GM18526 (cell line): ENCODE results near the gene SNX25.

Experiments
- POLR2A ChIP-seq: IDR thresholded peaks from 3 replicates; pipeline ENCODE4 v1.6.1; 2011; ENCODE audit not compliant: insufficient read length; ENCODE audit errors: extremely low read depth

SNX25 gene

GRCh38 chr4:185270885-185271284 lies 61.5 kb downstream of the SNX25 start:
- TF ChIP-seq POLR2A, result no peak

- no peak for TF ChIP-seq POLR2A
These were observed 62.8 kb downstream of the SNX25 start for GRCh38 chr4:185272245-185272644.

GRCh38 chr4:185275501-185275900 lies 66.1 kb downstream of the SNX25 start:
- TF ChIP-seq POLR2A, result no peak

GRCh38 chr4:185276036-185276435 lies 66.6 kb downstream of the SNX25 start:
- TF ChIP-seq POLR2A, result no peak

GRCh38 chr4:185278716-185279115 lies 69.3 kb downstream of the SNX25 start:
- no peak for TF ChIP-seq POLR2A

GRCh38 chr4:185280608-185281007 lies 71.2 kb downstream of the SNX25 start:
- no peak for TF ChIP-seq POLR2A

GRCh38 chr4:185282968-185283367 lies 73.6 kb downstream of the SNX25 start:
- no peak for TF ChIP-seq POLR2A

- no peak for TF ChIP-seq POLR2A
These were observed 74.3 kb downstream of the SNX25 start for GRCh38 chr4:185283723-185284122.

- no peak for TF ChIP-seq POLR2A
These were observed 76.4 kb downstream of the SNX25 start for GRCh38 chr4:185285632-185286393.

GRCh38 chr4:185286571-185286970 lies 77.2 kb downstream of the SNX25 start:
- no peak for TF ChIP-seq POLR2A

- no peak for TF ChIP-seq POLR2A
These were observed 77.6 kb downstream of the SNX25 start for GRCh38 chr4:185287031-185287430.

GRCh38 chr4:185290018-185290607 lies 80.7 kb downstream of the SNX25 start:
- no peak for TF ChIP-seq POLR2A

GRCh38 chr4:185290656-185291055 lies 81.3 kb downstream of the SNX25 start:
- no peak for TF ChIP-seq POLR2A

- no peak for TF ChIP-seq POLR2A
These were observed 83.8 kb downstream of the SNX25 start for GRCh38 chr4:185293202-185293601.

- TF ChIP-seq POLR2A, result no peak
These were observed 87.5 kb downstream of the SNX25 start for GRCh38 chr4:185296665-185297460.
